HT1080 (cell line): ENCODE data around the gene ZBTB12. TPM values are rescaled to one million over a fixed set of nuclear protein-coding genes. Genes with fewer than 3 reads are reported as not detected.
"Not testable (repeated sequence)": the region's sequence is repeated elsewhere in the genome, so short reads cannot be mapped to it uniquely, and the experiment has no call there.

Experiments used
- DNase-seq: peaks from one replicate; pipeline ENCODE4 v3.0.0-alpha.2; 2015; ENCODE audit warnings: low read depth
- total RNA-seq: library from RNA; depleted of rRNA; stranded (reverse); fragments of >200 nt; shearing (Covaris generic); gene quantifications from 2 replicates; pipeline ENCODE4 v1.2.3, GENCODE V29; 2014

Gene ZBTB12
- total RNA-seq, 1 experiment from 2014 or later = 15.1 TPM

- DNase-seq = no peak
Observed at GRCh38 chr6:31922942-31923341, 21.1 kb upstream of the ZBTB12 start.

- no peak for DNase-seq
Observed at GRCh38 chr6:31920811-31921210, 18.9 kb upstream of the ZBTB12 start.

GRCh38 chr6:31919624-31920303 lies 17.9 kb upstream of the ZBTB12 start:
- no peak for DNase-seq

GRCh38 chr6:31918069-31918720 lies 16.3 kb upstream of the ZBTB12 start:
- DNase-seq = peak; percentile 31

GRCh38 chr6:31915756-31916155 lies 13.9 kb upstream of the ZBTB12 start:
- no peak for DNase-seq

- no peak for DNase-seq
Observed at GRCh38 chr6:31915351-31915750, 13.5 kb upstream of the ZBTB12 start.

GRCh38 chr6:31911826-31912585 lies 10.1 kb upstream of the ZBTB12 start:
- DNase-seq = no peak

GRCh38 chr6:31909298-31909697 lies 7.4 kb upstream of the ZBTB12 start:
- not testable (repeated sequence) for DNase-seq

GRCh38 chr6:31908791-31909190 lies 6.9 kb upstream of the ZBTB12 start:
- DNase-seq = peak; percentile 41

GRCh38 chr6:31908255-31908654 lies 6.4 kb upstream of the ZBTB12 start:
- DNase-seq = not testable (repeated sequence)

GRCh38 chr6:31907158-31907813 lies 5.4 kb upstream of the ZBTB12 start:
- DNase-seq = peak; percentile 84

GRCh38 chr6:31906727-31907126 lies 4.8 kb upstream of the ZBTB12 start:
- not testable (repeated sequence) for DNase-seq

- DNase-seq = no peak
Observed at GRCh38 chr6:31906122-31906521, 4.2 kb upstream of the ZBTB12 start.

GRCh38 chr6:31905041-31905440 lies 3.2 kb upstream of the ZBTB12 start:
- no peak for DNase-seq

- no peak for DNase-seq
Observed at GRCh38 chr6:31903957-31904356, 2.1 kb upstream of the ZBTB12 start.

GRCh38 chr6:31901415-31901952 lies 402 bp downstream of the ZBTB12 start:
- DNase-seq = peak; percentile 32

GRCh38 chr6:31900917-31901414 lies 920 bp downstream of the ZBTB12 start:
- DNase-seq = no peak

GRCh38 chr6:31899882-31900722 lies 1.8 kb downstream of the ZBTB12 start:
- no peak for DNase-seq

- no peak for DNase-seq
Observed at GRCh38 chr6:31899215-31899614, 2.7 kb downstream of the ZBTB12 start.

- peak; percentile 64 for DNase-seq
Observed at GRCh38 chr6:31898383-31899011, 3.4 kb downstream of the ZBTB12 start.
